CD14-positive monocyte (primary cell): ENCODE data around the gene DEPDC1. TPM values are rescaled to one million over a fixed set of nuclear protein-coding genes. Genes with fewer than 3 reads are reported as not detected.

Experiments
- DNase-seq, 3 donors: peaks; one replicate each; pipeline ENCODE4 v3.0.0-alpha.2; 2011 to 2022
- H2AFZ ChIP-seq: 2 replicates; pipeline ENCODE4 v1.6.0; 2012; ENCODE audit warnings: mild to moderate bottlenecking, low read depth, low read length, inconsistent platforms; ENCODE audit not compliant: insufficient read depth, poor library complexity, severe bottlenecking
- H3K27ac ChIP-seq, 2 donors: 1 replicate in 1 of 2; 2 replicates in 1 of 2; pipeline ENCODE4 v1.5.1; 2012 to 2013; ENCODE audit warnings: low read length in 2 of 2, control low read depth in 1 of 2, inconsistent platforms in 1 of 2, low read depth in 1 of 2, mild to moderate bottlenecking in 1 of 2
- H3K27me3 ChIP-seq, 2 donors: one replicate each; pipeline versions ENCODE4 v1.6.0 to v1.6.1; 2011 to 2013; ENCODE audit warnings: low read length in 2 of 2; ENCODE audit not compliant: control insufficient read depth in 2 of 2, insufficient read depth in 2 of 2
- H3K36me3 ChIP-seq, 2 donors: replicated peaks in 1 of 2; 1 replicate in 1 of 2; 2 replicates in 1 of 2; pipeline versions ENCODE4 v1.5.1 to v1.6.1; 2012 to 2013; ENCODE audit warnings: low read length in 2 of 2, control low read depth in 1 of 2, inconsistent platforms in 1 of 2, mild to moderate bottlenecking in 1 of 2; ENCODE audit not compliant: insufficient read depth in 2 of 2, control insufficient read depth in 1 of 2
- H3K4me1 ChIP-seq, 2 donors: 1 replicate in 1 of 2; 2 replicates in 1 of 2; pipeline versions ENCODE4 v1.5.1 to v1.6.1; 2012 to 2013; ENCODE audit warnings: low read length in 2 of 2, control low read depth in 1 of 2, inconsistent platforms in 1 of 2, mild to moderate bottlenecking in 1 of 2, moderate library complexity in 1 of 2; ENCODE audit not compliant: insufficient read depth in 2 of 2, control insufficient read depth in 1 of 2
- H3K4me2 ChIP-seq: replicated peaks from 2 replicates; pipeline ENCODE3; 2012; ENCODE audit warnings: low read length, moderate library complexity, mild to moderate bottlenecking; ENCODE audit not compliant: poor library complexity, severe bottlenecking; ENCODE audit errors: extremely low read depth
- H3K4me3 ChIP-seq, 3 experiments: fragments of 200-600 bp in 1 of 3; sonication (generic) in 1 of 3; replicated peaks in 1 of 3; 1 replicate in 2 of 3; 2 replicates in 1 of 3; pipeline ENCODE4 v1.5.1; 2011 to 2013; ENCODE audit warnings: low read length in 3 of 3, mild to moderate bottlenecking in 3 of 3, control low read depth in 2 of 3, low read depth in 2 of 3, inconsistent platforms in 1 of 3, moderate library complexity in 1 of 3
- H3K79me2 ChIP-seq: 2 replicates; pipeline ENCODE4 v1.6.0; 2012; ENCODE audit warnings: mild to moderate bottlenecking, control low read depth, inconsistent platforms, low read length, moderate library complexity; ENCODE audit not compliant: insufficient read depth
- H3K9ac ChIP-seq: 2 replicates; pipeline ENCODE4 v1.6.0; 2017; ENCODE audit warnings: low read length, mild to moderate bottlenecking; ENCODE audit not compliant: insufficient read depth, poor library complexity, severe bottlenecking
- H3K9me3 ChIP-seq, 2 donors: replicated peaks in 1 of 2; 1 replicate in 1 of 2; 2 replicates in 1 of 2; pipeline versions ENCODE4 v1.5.1 to v1.6.1; 2012 to 2013; ENCODE audit warnings: low read length in 2 of 2, control low read depth in 1 of 2; ENCODE audit not compliant: control insufficient read depth in 1 of 2, insufficient read depth in 1 of 2
- H4K20me1 ChIP-seq: 2 replicates; pipeline ENCODE4 v1.6.0; 2012; ENCODE audit warnings: mild to moderate bottlenecking, low read length, control low read depth, moderate library complexity; ENCODE audit not compliant: insufficient read depth
- H3K27ac Mint-ChIP-seq, 7 donors: one replicate each; pipeline ENCODE4 v1.8.0; 2020; ENCODE audit warnings: mild to moderate bottlenecking in 7 of 7, mixed read lengths in 7 of 7, moderate library complexity in 6 of 7, inconsistent platforms in 2 of 7
- H3K27me3 Mint-ChIP-seq, 3 donors: one replicate each; pipeline ENCODE4 v1.8.0; 2021 to 2022; ENCODE audit warnings: low read depth in 3 of 3, mild to moderate bottlenecking in 3 of 3, mixed read lengths in 3 of 3, moderate library complexity in 3 of 3, inconsistent platforms in 1 of 3
- H3K36me3 Mint-ChIP-seq, 2 donors: one replicate each; pipeline ENCODE4 v1.8.0; 2020; ENCODE audit warnings: mixed read lengths in 2 of 2, inconsistent platforms in 1 of 2, mild to moderate bottlenecking in 1 of 2
- H3K4me1 Mint-ChIP-seq: one replicate; pipeline ENCODE4 v1.8.0; 2020; ENCODE audit warnings: mild to moderate bottlenecking, mixed read lengths
- H3K4me3 Mint-ChIP-seq, 2 donors: one replicate each; pipeline ENCODE4 v1.8.0; 2020; ENCODE audit warnings: mild to moderate bottlenecking in 2 of 2, mixed read lengths in 2 of 2, moderate library complexity in 1 of 2
- H3K9me3 Mint-ChIP-seq, 7 donors: one replicate each; pipeline ENCODE4 v1.8.0; 2020 to 2022; ENCODE audit warnings: mixed read lengths in 7 of 7, mild to moderate bottlenecking in 6 of 7, moderate library complexity in 6 of 7, inconsistent platforms in 2 of 7
- CTCF ChIP-seq: fragments of 200-600 bp; IDR thresholded peaks from one replicate; pipeline ENCODE4 v1.8.0; 2022; ENCODE audit warnings: antibody characterized with exemption, mild to moderate bottlenecking
- WGBS: methylation state at CpG from one replicate; pipeline ENCODE4 v1.1.5; 2013; ENCODE audit warnings: missing lambda C conversion rate; ENCODE audit not compliant: insufficient coverage; 5-methylcytosine and 5-hydroxymethylcytosine counted together
- intact Hi-C, 2 donors: fragments of 100-400 bp; cut with micrococcal nuclease; formaldehyde crosslinking; loops; one replicate each; pipeline versions ENCODE4 v1.15.0 to v1.15.1; 2023
- polyA plus RNA-seq, 3 donors: library from polyadenylated mRNA; depleted of rRNA in 1 of 3; unstranded in 2 of 3; stranded (reverse) in 1 of 3; fragments of 300-500 nt in 2 of 3; fragments of >200 nt in 1 of 3; fragmentation: Illumina TruSeq in 2 of 3; gene quantifications; 1 replicate in 2 of 3; 2 replicates in 1 of 3; pipeline ENCODE4 v1.2.3, GENCODE V29; 2012 to 2021

DEPDC1 gene
- polyA plus RNA-seq, 3 donors = 0.04 to 0.24 TPM; not detected in 1

- WGBS = 100% methylated on average over 1 of the region's 7 CpGs
- Histone ChIP-seq H3K9ac (no peak overlapping the region), H3K27me3 (no peaks in the 10 kb centered on the region), H4K20me1 (no peaks in the 10 kb centered on the region), H3K9me3 (no peaks in the 10 kb centered on the region), H3K27ac (no peak overlapping the region), H3K4me1 (peaks cover 15 to 16% of the 10 kb centered on the region in 2 donors), H3K4me2 (no peak overlapping the region), H3K79me2 (no peaks in the 10 kb centered on the region), H3K4me3 (no peak overlapping the region), H3K36me3 (no peaks in the 10 kb centered on the region), H2AFZ (no peak overlapping the region)
- TF ChIP-seq CTCF = no peak
- H3K4me1 Mint-ChIP-seq = peaks cover 23% of the 10 kb centered on the region
- peaks cover 0 to 4% (median 0%) of the 10 kb centered on the region in 7 donors for H3K9me3 Mint-ChIP-seq
- no peaks in the 10 kb centered on the region for H3K36me3 Mint-ChIP-seq
- H3K27me3 Mint-ChIP-seq = peaks cover 0 to 2% (median 1%) of the 10 kb centered on the region in 3 donors
- DNase-seq = no peak
- H3K4me3 Mint-ChIP-seq = peak overlapping the region in 1 of 2 donors; percentile 26
- intact Hi-C loops = loop anchor here in 1 of 2 donors (5.0 kb wide), 1 partner anchor 326 kb away; no protein-coding TSS in a partner anchor
- peak overlapping the region in 1 of 7 donors; percentile 52 for H3K27ac Mint-ChIP-seq
Measured at GRCh38 chr1:68448365-68448764, 48.5 kb downstream of the DEPDC1 start.

- 97% methylated on average over 5 of the region's 6 CpGs for WGBS
- Mint-ChIP-seq H3K9me3 (peaks cover 0 to 4% (median 0%) of the 10 kb centered on the region in 7 donors), H3K27ac (no peak overlapping the region), H3K27me3 (peaks cover 0 to 2% (median 2%) of the 10 kb centered on the region in 3 donors), H3K4me3 (no peak overlapping the region), H3K4me1 (peaks cover 29% of the 10 kb centered on the region), H3K36me3 (no peaks in the 10 kb centered on the region)
- no peak for TF ChIP-seq CTCF
- no peak overlapping the region for H3K4me3 ChIP-seq
- H3K9me3 ChIP-seq = no peaks in the 10 kb centered on the region
- H3K79me2 ChIP-seq = no peaks in the 10 kb centered on the region
- no peaks in the 10 kb centered on the region for H4K20me1 ChIP-seq
- no peak overlapping the region for H3K4me2 ChIP-seq
- intact Hi-C loops = loop anchor here in 1 of 2 donors (5.0 kb wide), 1 partner anchor 323 kb away; no protein-coding TSS in a partner anchor
- no peak overlapping the region for H3K9ac ChIP-seq
- no peak overlapping the region for H2AFZ ChIP-seq
- no peaks in the 10 kb centered on the region for H3K27me3 ChIP-seq
- no peak overlapping the region for H3K27ac ChIP-seq
- peaks cover 18 to 22% of the 10 kb centered on the region in 2 donors for H3K4me1 ChIP-seq
- H3K36me3 ChIP-seq = no peaks in the 10 kb centered on the region
- DNase-seq = no peak
Measured at GRCh38 chr1:68445709-68446108, 51.2 kb downstream of the DEPDC1 start.
